HG03439 (cell line): ENCODE data around the gene CHRND.
A peak's percentile ranks its signal among the peaks of the same experiment; 100 is the strongest.

Experiments used
- ATAC-seq: cut with Tn5 transposase; IDR thresholded peaks from one replicate; pipeline ENCODE4 v1.9.1; 2021; ENCODE audit warnings: mild to moderate bottlenecking, moderate library complexity; ENCODE audit not compliant: unreplicated experiment

CHRND gene

GRCh38 chr2:232541195-232541960 is 15.4 kb downstream of the CHRND start:
- no peak for ATAC-seq

- ATAC-seq: no peak
Measured at GRCh38 chr2:232541961-232542714, 16.2 kb downstream of the CHRND start.

- no peak for ATAC-seq
Measured at GRCh38 chr2:232542715-232543467, 16.9 kb downstream of the CHRND start.

GRCh38 chr2:232543491-232543890 is 17.5 kb downstream of the CHRND start:
- ATAC-seq: no peak

- ATAC-seq: no peak
Measured at GRCh38 chr2:232543928-232544631, 18.1 kb downstream of the CHRND start.

GRCh38 chr2:232544674-232545073 is 18.7 kb downstream of the CHRND start:
- ATAC-seq: no peak

GRCh38 chr2:232545511-232546375 is 19.8 kb downstream of the CHRND start:
- ATAC-seq: no peak

- ATAC-seq: no peak
Measured at GRCh38 chr2:232547991-232548390, 22.0 kb downstream of the CHRND start.

GRCh38 chr2:232549655-232550353 is 23.8 kb downstream of the CHRND start:
- peak; percentile 35 for ATAC-seq

- peak; percentile 94 for ATAC-seq
Measured at GRCh38 chr2:232550354-232551249, 24.6 kb downstream of the CHRND start, which contains the start of the genes EIF4E2 and TIGD1. Gene EIF4E2 (plus strand): TSS chr2:232550689. CDS start chr2:232550725, 36 bp downstream. Gene TIGD1 (minus strand): TSS chr2:232550557. CDS start chr2:232549882, 675 bp downstream.

GRCh38 chr2:232551250-232551638 is 25.3 kb downstream of the CHRND start:
- no peak for ATAC-seq

GRCh38 chr2:232551776-232552175 is 25.8 kb downstream of the CHRND start:
- no peak for ATAC-seq

GRCh38 chr2:232556426-232556825 is 30.5 kb downstream of the CHRND start:
- ATAC-seq: no peak

- no peak for ATAC-seq
Measured at GRCh38 chr2:232562515-232563151, 36.7 kb downstream of the CHRND start.

GRCh38 chr2:232563580-232563979 is 37.6 kb downstream of the CHRND start:
- no peak for ATAC-seq

GRCh38 chr2:232567721-232568120 is 41.8 kb downstream of the CHRND start:
- ATAC-seq: no peak

- ATAC-seq: no peak
Measured at GRCh38 chr2:232568161-232568560, 42.2 kb downstream of the CHRND start.

- ATAC-seq: no peak
Measured at GRCh38 chr2:232569541-232569940, 43.6 kb downstream of the CHRND start.
